HepG2 (cell line): Measurements from ENCODE around the gene KLF11. TPM values are rescaled to one million over a fixed set of nuclear protein-coding genes. Genes with fewer than 3 reads are reported as not detected.

Experiments used
- ATAC-seq: fragments of 200-7000 bp; cut with Tn5 transposase; 3 replicates; pipeline ENCODE4 v1.9.1; 2020; ENCODE audit warnings: mild to moderate bottlenecking, moderate library complexity
- BruUV-seq: library from RNA; stranded (reverse); fragments of 400-500 nt; replicated peaks from 2 replicates; lab custom pipeline; 2021; lab: Mats Ljungman, UMichigan
- CTCF ChIA-PET: fragments of 300-600 bp; formaldehyde crosslinking; extraction: SDS; loops from one replicate; lab custom pipeline; 2021; ENCODE audit warnings: low total read pairs, inconsistent platforms, low intra/inter-chr PET ratio; lab: Yijun Ruan, JAX
- POLR2A ChIA-PET: fragments of 350-600 bp; sonication (Branson Sonifier 250); formaldehyde crosslinking; loops from one replicate; lab custom pipeline; 2020; ENCODE audit warnings: antibody characterized with exemption, inconsistent platforms; lab: Yijun Ruan, JAX
- DNase-seq: peaks from one replicate; pipeline ENCODE4 v3.0.0-alpha.2; 2015; ENCODE audit warnings: low spot score
- FAIRE-seq: peaks from 3 replicates; lab custom pipeline; 2011; peaks lifted over from hg19 to GRCh38; lab: Jason Lieb, UNC
- H2AFZ ChIP-seq: one replicate; pipeline ENCODE4 v1.6.1; 2011; ENCODE audit warnings: low read length, inconsistent platforms
- H3K27ac ChIP-seq: fragments of 300-600 bp; 3 replicates; pipeline ENCODE4 v1.8.0; 2011; ENCODE audit warnings: mixed run types, mild to moderate bottlenecking, mixed read lengths, low read length, inconsistent platforms; ENCODE audit not compliant: insufficient read depth; ENCODE audit errors: extremely low read length
- H3K27me3 ChIP-seq, 2 experiments: fragments of 200-600 bp in 1 of 2; 2 replicates in 1 of 2; 3 replicates in 1 of 2; pipeline versions ENCODE4 v1.6.0 to v1.8.0; 2011; ENCODE audit warnings: low read length in 2 of 2, mild to moderate bottlenecking in 2 of 2, moderate library complexity in 2 of 2, inconsistent platforms in 1 of 2; ENCODE audit not compliant: insufficient read depth in 2 of 2, control insufficient read depth in 1 of 2
- H3K36me3 ChIP-seq, 2 experiments: fragments of 200-600 bp in 1 of 2; replicated peaks in 1 of 2; 2 replicates in 1 of 2; 3 replicates in 1 of 2; pipeline versions ENCODE4 v1.5.1 to v1.8.0; 2011; ENCODE audit warnings: low read length in 2 of 2, inconsistent platforms in 1 of 2; ENCODE audit not compliant: insufficient read depth in 2 of 2, control insufficient read depth in 1 of 2
- H3K4me1 ChIP-seq: 2 replicates; pipeline ENCODE4 v1.5.1; 2012; ENCODE audit warnings: low read length, inconsistent platforms; ENCODE audit not compliant: insufficient read depth
- H3K4me2 ChIP-seq: 2 replicates; pipeline ENCODE4 v1.6.0; 2011; ENCODE audit warnings: low read depth, low read length, inconsistent platforms
- H3K4me3 ChIP-seq, 3 experiments: fragments of 200-600 bp in 1 of 3; sonication (generic), shearing (Covaris generic) in 1 of 3; replicated peaks in 1 of 3; 2 replicates each; pipeline ENCODE4 v1.5.1; 2011 to 2016; ENCODE audit warnings: low read length in 3 of 3, inconsistent platforms in 2 of 3, low read depth in 2 of 3, mild to moderate bottlenecking in 2 of 3, control low read depth in 1 of 3, mixed read lengths in 1 of 3; ENCODE audit not compliant: insufficient read depth in 1 of 3
- H3K79me2 ChIP-seq: one replicate; pipeline ENCODE4 v1.6.1; 2011; ENCODE audit warnings: low read length, inconsistent platforms; ENCODE audit not compliant: insufficient read depth
- H3K9ac ChIP-seq: 2 replicates; pipeline ENCODE4 v1.6.0; 2011; ENCODE audit warnings: mild to moderate bottlenecking, low read depth, low read length, inconsistent platforms; ENCODE audit not compliant: insufficient read depth
- H3K9me3 ChIP-seq: 2 replicates; pipeline ENCODE4 v1.5.1; 2012; ENCODE audit warnings: mild to moderate bottlenecking, low read length
- H4K20me1 ChIP-seq: 2 replicates; pipeline ENCODE4 v1.6.0; 2011; ENCODE audit warnings: inconsistent platforms, mild to moderate bottlenecking, low read length, moderate library complexity; ENCODE audit not compliant: insufficient read depth
- AGO1 ChIP-seq: fragments of 200-400 bp; formaldehyde crosslinking; IDR thresholded peaks from 2 replicates; pipeline ENCODE4 v1.6.1; 2017; ENCODE audit warnings: mild to moderate bottlenecking, low read depth, low read length, moderate library complexity; ENCODE audit not compliant: poor library complexity, severe bottlenecking
- AGO2 ChIP-seq: fragments of 200-400 bp; formaldehyde crosslinking; optimal IDR thresholded peaks from 2 replicates; pipeline ENCODE3; 2017; ENCODE audit warnings: mild to moderate bottlenecking, low read depth, low read length, moderate library complexity
- ATAD3A ChIP-seq: sonication (generic); formaldehyde crosslinking; IDR thresholded peaks from 2 replicates; pipeline ENCODE4 v1.4.0; 2020; ENCODE audit warnings: missing genetic modification reagents
- CCDC6 ChIP-seq: sonication (generic); formaldehyde crosslinking; IDR thresholded peaks from 2 replicates; pipeline ENCODE4 v1.8.1; 2022; ENCODE audit warnings: mild to moderate bottlenecking, missing genetic modification reagents, moderate library complexity
- DMAP1 ChIP-seq: IDR thresholded peaks from 2 replicates; pipeline ENCODE4 v1.6.1; 2016
- KLF11 ChIP-seq: IDR thresholded peaks from 2 replicates; pipeline ENCODE4 v1.6.1; 2016; ENCODE audit warnings: missing compliant biosample characterization
- MTA1 ChIP-seq: sonication (generic); formaldehyde crosslinking; IDR thresholded peaks from 2 replicates; pipeline ENCODE4 v1.4.0; 2020; ENCODE audit warnings: missing genetic modification reagents, mild to moderate bottlenecking, borderline replicate concordance
- ZFP36L2 ChIP-seq: sonication (generic); formaldehyde crosslinking; IDR thresholded peaks from 2 replicates; pipeline ENCODE4 v1.4.0; 2020; ENCODE audit warnings: missing genetic modification reagents
- ZNF12 ChIP-seq: sonication (generic); formaldehyde crosslinking; IDR thresholded peaks from 2 replicates; pipeline ENCODE4 v1.5.0; 2020; ENCODE audit warnings: missing genetic modification reagents
- ZNF350 ChIP-seq: sonication (generic); formaldehyde crosslinking; IDR thresholded peaks from 2 replicates; pipeline ENCODE4 v1.4.0; 2020; ENCODE audit warnings: mild to moderate bottlenecking, low read depth, missing genetic modification reagents, borderline replicate concordance
- ZNF510 ChIP-seq: sonication (generic); formaldehyde crosslinking; IDR thresholded peaks from 2 replicates; pipeline ENCODE4 v1.4.0; 2020; ENCODE audit warnings: low read depth, mild to moderate bottlenecking, missing genetic modification reagents
- ZSCAN30 ChIP-seq: sonication (generic); formaldehyde crosslinking; IDR thresholded peaks from 2 replicates; pipeline ENCODE4 v1.5.0; 2020; ENCODE audit warnings: mild to moderate bottlenecking, missing genetic modification reagents
- WGBS: methylation state at CpG from one replicate; pipeline ENCODE4 v1.1.6; 2017; ENCODE audit warnings: low lambda C conversion rate; 5-methylcytosine and 5-hydroxymethylcytosine counted together
- in situ Hi-C: cut with HindIII; loops from 2 replicates; pipeline ENCODE4 v1.10.0; 2017; ENCODE audit warnings: low pct_unique_long_range_greater_than_20kb; ENCODE audit not compliant: extremely low pct_ligation_motif_present
- intact Hi-C: fragments of 100-400 bp; cut with micrococcal nuclease; formaldehyde crosslinking; loops from one replicate; pipeline ENCODE4 v1.10.0; 2022; ENCODE audit not compliant: unreplicated experiment
- polyA plus RNA-seq, 8 experiments: library from polyadenylated mRNA; depleted of rRNA in 3 of 8; stranded (reverse) in 7 of 8; unstranded in 1 of 8; fragments of >200 nt; fragmentation: Illumina TruSeq in 4 of 8; extraction: Trizol in 4 of 8; gene quantifications; 2 replicates each; pipeline versions ENCODE4 v1.2.1 to v1.2.3, GENCODE V29; 2011 to 2016; ENCODE audit warnings: low read depth in 4 of 8, missing spikeins in 1 of 8, mixed read lengths in 1 of 8; ENCODE audit not compliant: insufficient read depth in 1 of 8
- total RNA-seq, 5 experiments: library from RNA; depleted of rRNA; stranded (reverse); fragments of >200 nt; fragmentation: Illumina TruSeq; extraction: Trizol; gene quantifications; 2 replicates each; pipeline ENCODE4 v1.2.3, GENCODE V29; 2016; ENCODE audit warnings: low read depth in 1 of 5
- TF ChIP-seq, protein P1 (sequence below): sonication (generic); formaldehyde crosslinking; IDR thresholded peaks from 2 replicates; pipeline ENCODE4 v1.4.0; 2020; ENCODE audit warnings: missing genetic modification reagents

KLF11 gene
- total and polyA plus RNA-seq, 2 of the 13 experiments (the other 11 are each of a cell fraction or from before 2014, with no cell fraction given): 2.5 to 11.8 TPM

DNA sequence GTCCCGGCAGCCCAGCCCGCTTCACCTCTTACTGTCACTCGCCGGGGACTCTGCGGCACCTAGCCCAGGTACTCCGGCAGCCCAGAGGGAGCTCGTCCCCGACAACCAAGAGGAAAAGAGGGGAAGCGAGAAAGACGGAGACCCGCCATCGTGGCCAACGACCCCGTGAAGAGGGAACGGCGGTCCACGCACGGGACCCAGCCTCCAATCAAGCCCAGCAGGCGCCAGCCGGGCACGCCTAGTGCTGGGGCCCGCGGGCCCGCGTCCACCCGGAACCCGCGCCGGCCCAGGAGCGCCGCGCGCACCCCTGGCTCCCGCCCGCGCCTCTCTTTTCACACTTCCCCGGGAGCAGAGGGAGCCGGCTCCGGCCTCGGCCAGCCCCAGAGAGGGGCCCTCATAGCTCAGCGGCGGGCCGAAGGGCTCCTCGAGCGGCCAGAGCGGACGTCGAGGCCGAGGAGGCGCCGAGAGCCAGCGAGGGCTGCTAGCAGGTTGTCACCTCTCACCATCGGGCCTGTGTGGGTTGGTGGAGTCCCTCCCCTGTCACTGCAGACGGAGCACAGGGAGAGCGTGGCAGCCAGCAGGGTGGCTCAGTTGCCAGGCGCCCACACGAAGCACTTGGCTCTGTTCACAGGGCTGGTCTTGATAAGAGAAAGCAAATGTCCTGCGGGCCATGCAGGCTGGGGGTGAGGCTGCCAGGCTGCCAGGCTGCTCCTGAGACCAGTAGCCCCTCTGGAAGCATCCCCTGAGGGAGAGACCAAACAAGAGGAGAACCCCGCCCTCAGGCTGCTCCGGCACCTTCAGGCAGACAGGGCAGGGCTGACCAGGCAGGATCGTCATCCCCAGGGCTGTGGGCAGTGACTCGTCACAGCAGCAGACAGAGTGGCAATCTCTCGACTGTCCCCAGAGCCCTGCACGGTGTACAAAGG lies 36.9 kb upstream of the KLF11 start:
- in situ Hi-C loops: no loop called here
- Histone ChIP-seq H3K9ac (no peak overlapping the region), H3K79me2 (no peaks in the 10 kb centered on the region), H3K27ac (no peak overlapping the region), H2AFZ (no peak overlapping the region), H3K36me3 (0 out of 5 replicates have a peak, but pooled peaks cover 0 to 1% of the 10 kb centered on the region in 2 experiments), H3K9me3 (no peaks in the 10 kb centered on the region), H3K4me1 (peaks cover 27% of the 10 kb centered on the region), H4K20me1 (no peaks in the 10 kb centered on the region; the same call in 1 of the 2 replicates), H3K27me3 (peaks cover 0 to 9% of the 10 kb centered on the region in 2 experiments; a peak in 1 of 5 replicates), H3K4me2 (no peak overlapping the region), H3K4me3 (no peak overlapping the region)
- TF ChIP-seq ZNF12 (CRISPR knock-in tag) (peak; percentile 36; the same call in 1 of the 2 replicates), AGO2 (peak; percentile 32), KLF11 (CRISPR knock-in tag) (no peak), CCDC6 (CRISPR knock-in tag) (no peak)
- TF ChIP-seq, protein P1, sequence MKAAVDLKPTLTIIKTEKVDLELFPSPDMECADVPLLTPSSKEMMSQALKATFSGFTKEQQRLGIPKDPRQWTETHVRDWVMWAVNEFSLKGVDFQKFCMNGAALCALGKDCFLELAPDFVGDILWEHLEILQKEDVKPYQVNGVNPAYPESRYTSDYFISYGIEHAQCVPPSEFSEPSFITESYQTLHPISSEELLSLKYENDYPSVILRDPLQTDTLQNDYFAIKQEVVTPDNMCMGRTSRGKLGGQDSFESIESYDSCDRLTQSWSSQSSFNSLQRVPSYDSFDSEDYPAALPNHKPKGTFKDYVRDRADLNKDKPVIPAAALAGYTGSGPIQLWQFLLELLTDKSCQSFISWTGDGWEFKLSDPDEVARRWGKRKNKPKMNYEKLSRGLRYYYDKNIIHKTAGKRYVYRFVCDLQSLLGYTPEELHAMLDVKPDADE (CRISPR knock-in tag): no peak
- ChIA-PET POLR2A (interaction anchor here (1.0 to 1.3 kb wide), 2 partner anchors 10 to 22 kb away, joined by 3 read pairs; no protein-coding TSS in a partner anchor), CTCF (no interaction called here)
- intact Hi-C loops: no loop called here
- FAIRE-seq (no peak), DNase-seq (no peak), ATAC-seq (no peak; the same call in 2 of the 3 replicates)
- no TSS peak for BruUV-seq
- WGBS: 88% methylated on average over 60 of the region's 64 CpGs

DNA sequence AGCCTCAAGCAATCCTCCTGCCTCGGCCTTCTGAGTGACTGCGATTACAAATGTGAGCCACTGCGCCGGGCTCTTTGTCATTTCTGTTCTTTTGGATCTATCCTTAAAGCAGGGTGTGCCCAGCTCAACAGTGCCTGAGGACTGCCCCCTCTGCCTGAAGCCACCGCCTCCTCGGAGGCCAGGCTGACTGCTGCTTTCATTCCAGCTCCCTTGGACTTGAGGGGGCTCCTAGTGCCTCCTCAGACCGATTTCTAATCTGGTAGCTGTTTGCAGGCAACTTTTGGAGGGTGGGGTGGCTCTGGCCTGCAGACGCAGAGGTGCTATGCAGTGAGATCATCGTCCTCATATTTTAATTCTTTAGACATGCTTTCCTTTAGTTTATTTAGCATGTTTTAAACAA lies 35.9 kb upstream of the KLF11 start:
- POLR2A ChIA-PET: no interaction called here
- H3K4me3 ChIP-seq: no peak overlapping the region
- 57% methylated on average over 9 of the region's 9 CpGs for WGBS
- H2AFZ ChIP-seq: no peak overlapping the region
- FAIRE-seq: no peak
- CTCF ChIA-PET: no interaction called here
- H3K36me3 ChIP-seq: no peaks in the 10 kb centered on the region
- no TSS peak for BruUV-seq
- no peaks in the 10 kb centered on the region for H3K9me3 ChIP-seq
- no peak overlapping the region for H3K4me2 ChIP-seq
- peaks cover 0 to 9% of the 10 kb centered on the region in 2 experiments; a peak in 1 of 5 replicates for H3K27me3 ChIP-seq
- no peaks in the 10 kb centered on the region for H3K79me2 ChIP-seq
- H3K27ac ChIP-seq: no peak overlapping the region
- in situ Hi-C loops: no loop called here
- H3K9ac ChIP-seq: no peak overlapping the region
- ATAC-seq: no peak
- no peak for DNase-seq
- intact Hi-C loops: no loop called here
- peaks cover 27% of the 10 kb centered on the region for H3K4me1 ChIP-seq
- H4K20me1 ChIP-seq: no peaks in the 10 kb centered on the region; the same call in 1 of the 2 replicates
- TF ChIP-seq ZNF350 (CRISPR knock-in tag): no peak
- no peak for TF ChIP-seq DMAP1
- no peak for TF ChIP-seq ZNF510 (CRISPR knock-in tag)
- TF ChIP-seq ZFP36L2: no peak
- TF ChIP-seq ZSCAN30 (CRISPR knock-in tag): no peak
- TF ChIP-seq ATAD3A: no peak
- no peak for TF ChIP-seq AGO1
- no peak for TF ChIP-seq MTA1
